Keratinocyte (primary cell): Measurements from ENCODE around the gene ZPBP. TPM values are rescaled to one million over a fixed set of nuclear protein-coding genes. Genes with fewer than 3 reads are reported as not detected.

ENCODE experiments used
- DNase-seq: peaks from one replicate; pipeline ENCODE4 v3.0.0-alpha.2; 2011; ENCODE audit warnings: low read depth, missing footprints, low spot score
- FAIRE-seq: peaks from 2 replicates; lab custom pipeline; 2011; peaks lifted over from hg19 to GRCh38; lab: Jason Lieb, UNC
- H2AFZ ChIP-seq: 2 replicates; pipeline ENCODE4 v1.6.0; 2012; ENCODE audit warnings: low read length, control low read depth, inconsistent platforms; ENCODE audit not compliant: control insufficient read depth
- H3K27ac ChIP-seq: 2 replicates; pipeline ENCODE4 v1.5.1; 2011; ENCODE audit warnings: low read length; ENCODE audit not compliant: control insufficient read depth, insufficient read depth
- H3K27me3 ChIP-seq: 3 replicates; pipeline ENCODE4 v1.6.0; 2011; ENCODE audit warnings: low read length; ENCODE audit not compliant: control insufficient read depth, insufficient read depth; ENCODE audit errors: extremely low read depth
- H3K36me3 ChIP-seq, 2 experiments: 2 replicates in 1 of 2; 3 replicates in 1 of 2; pipeline ENCODE4 v1.5.1; 2011; ENCODE audit warnings: low read length in 2 of 2, mild to moderate bottlenecking in 1 of 2; ENCODE audit not compliant: control insufficient read depth in 2 of 2, insufficient read depth in 2 of 2; ENCODE audit errors: extremely low read depth in 1 of 2
- H3K4me1 ChIP-seq: 3 replicates; pipeline ENCODE4 v1.5.1; 2011; ENCODE audit warnings: low read length; ENCODE audit not compliant: control insufficient read depth, insufficient read depth; ENCODE audit errors: extremely low read depth
- H3K4me2 ChIP-seq: 3 replicates; pipeline ENCODE4 v1.6.0; 2011; ENCODE audit warnings: low read depth, low read length; ENCODE audit not compliant: control insufficient read depth, insufficient read depth; ENCODE audit errors: extremely low read depth
- H3K4me3 ChIP-seq, 3 experiments: fragments of 200-600 bp in 1 of 3; sonication (generic) in 1 of 3; 2 replicates in 2 of 3; 3 replicates in 1 of 3; pipeline ENCODE4 v1.5.1; 2011 to 2016; ENCODE audit warnings: low read length in 3 of 3, mild to moderate bottlenecking in 3 of 3, control low read depth in 2 of 3, inconsistent platforms in 1 of 3, low read depth in 1 of 3, mixed read lengths in 1 of 3, mixed run types in 1 of 3, moderate library complexity in 1 of 3; ENCODE audit not compliant: control insufficient read depth in 2 of 3, insufficient read depth in 2 of 3; ENCODE audit errors: extremely low read depth in 1 of 3
- H3K79me2 ChIP-seq: 2 replicates; pipeline ENCODE4 v1.6.0; 2012; ENCODE audit warnings: low read length; ENCODE audit not compliant: control insufficient read depth, insufficient read depth
- H3K9ac ChIP-seq: 3 replicates; pipeline ENCODE4 v1.6.0; 2011; ENCODE audit warnings: low read length; ENCODE audit not compliant: control insufficient read depth, insufficient read depth; ENCODE audit errors: extremely low read depth
- H3K9me1 ChIP-seq: 3 replicates; pipeline ENCODE4 v1.6.0; 2011; ENCODE audit warnings: low read length; ENCODE audit not compliant: control insufficient read depth, insufficient read depth; ENCODE audit errors: extremely low read depth
- H3K9me3 ChIP-seq: 2 replicates; pipeline ENCODE4 v1.5.1; 2012; ENCODE audit warnings: low read depth, low read length; ENCODE audit not compliant: control insufficient read depth
- H4K20me1 ChIP-seq: 3 replicates; pipeline ENCODE4 v1.6.0; 2011; ENCODE audit warnings: low read length; ENCODE audit not compliant: control insufficient read depth, insufficient read depth; ENCODE audit errors: extremely low read depth
- EZH2 ChIP-seq: IDR thresholded peaks from one replicate; pipeline ENCODE4 v1.6.1; 2012; ENCODE audit warnings: inconsistent platforms, mild to moderate bottlenecking, low read length, moderate library complexity
- dilution Hi-C: fragments of 300-500 bp; cut with MboI; formaldehyde crosslinking; loops from one replicate; pipeline ENCODE4 v1.7.0; 2020; ENCODE audit warnings: low sequenced_read_pairs; ENCODE audit not compliant: extremely low pct_ligation_motif_present
- polyA plus RNA-seq, 5 experiments: library from polyadenylated mRNA; depleted of rRNA in 3 of 5; stranded (reverse) in 3 of 5; stranded (forward) in 1 of 5; unstranded in 1 of 5; fragments of >200 nt; gene quantifications; 1 replicate in 1 of 5; 2 replicates in 3 of 5; 3 replicates in 1 of 5; pipeline versions ENCODE4 v1.2.1 to v1.2.3, GENCODE V29; 2011 to 2012; ENCODE audit warnings: missing spikeins in 2 of 5, low read depth in 1 of 5, low replicate concordance in 1 of 5
- TF ChIP-seq, protein P1 (sequence below), 3 experiments: IDR thresholded peaks in 1 of 3; conservative IDR thresholded peaks in 1 of 3; optimal IDR thresholded peaks in 1 of 3; 2 replicates in 2 of 3; 3 replicates in 1 of 3; pipeline versions ENCODE3 to v1.5.1; 2011; ENCODE audit warnings: low read length in 3 of 3, mild to moderate bottlenecking in 3 of 3, moderate library complexity in 2 of 3, control low read depth in 1 of 3, inconsistent platforms in 1 of 3; ENCODE audit not compliant: insufficient read depth in 2 of 3; ENCODE audit errors: extremely low read depth in 1 of 3

The ZPBP gene
- polyA plus RNA-seq, 1 donor (not counting 4 experiments of a cell fraction or from before 2014, with no cell fraction given): not detected

GRCh38 chr7:49937608-49938007 is 155.4 kb downstream of the ZPBP start:
- Histone ChIP-seq H3K4me1 (no peaks in the 10 kb centered on the region), H3K36me3 (no peaks in the 10 kb centered on the region), H3K9ac (no peak overlapping the region), H4K20me1 (no peaks in the 10 kb centered on the region), H3K79me2 (no peaks in the 10 kb centered on the region), H3K9me3 (no peaks in the 10 kb centered on the region), H3K9me1 (no peaks in the 10 kb centered on the region), H3K27ac (no peak overlapping the region), H2AFZ (no peak overlapping the region), H3K4me3 (no peak overlapping the region), H3K4me2 (no peak overlapping the region), H3K27me3 (no peaks in the 10 kb centered on the region)
- no peak for DNase-seq
- FAIRE-seq: no peak
- TF ChIP-seq, protein P1, sequence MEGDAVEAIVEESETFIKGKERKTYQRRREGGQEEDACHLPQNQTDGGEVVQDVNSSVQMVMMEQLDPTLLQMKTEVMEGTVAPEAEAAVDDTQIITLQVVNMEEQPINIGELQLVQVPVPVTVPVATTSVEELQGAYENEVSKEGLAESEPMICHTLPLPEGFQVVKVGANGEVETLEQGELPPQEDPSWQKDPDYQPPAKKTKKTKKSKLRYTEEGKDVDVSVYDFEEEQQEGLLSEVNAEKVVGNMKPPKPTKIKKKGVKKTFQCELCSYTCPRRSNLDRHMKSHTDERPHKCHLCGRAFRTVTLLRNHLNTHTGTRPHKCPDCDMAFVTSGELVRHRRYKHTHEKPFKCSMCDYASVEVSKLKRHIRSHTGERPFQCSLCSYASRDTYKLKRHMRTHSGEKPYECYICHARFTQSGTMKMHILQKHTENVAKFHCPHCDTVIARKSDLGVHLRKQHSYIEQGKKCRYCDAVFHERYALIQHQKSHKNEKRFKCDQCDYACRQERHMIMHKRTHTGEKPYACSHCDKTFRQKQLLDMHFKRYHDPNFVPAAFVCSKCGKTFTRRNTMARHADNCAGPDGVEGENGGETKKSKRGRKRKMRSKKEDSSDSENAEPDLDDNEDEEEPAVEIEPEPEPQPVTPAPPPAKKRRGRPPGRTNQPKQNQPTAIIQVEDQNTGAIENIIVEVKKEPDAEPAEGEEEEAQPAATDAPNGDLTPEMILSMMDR (optimal IDR thresholded peaks at IDR 0.05 in 1 of 3, IDR thresholded peaks at IDR 0.05 in 1 of 3, conservative IDR thresholded peaks at IDR 0.05 in 1 of 3; ENCODE audit: extremely low read depth in 1 of 3, insufficient read depth in 2 of 3, low read length in 3 of 3): no peak
- no peak for TF ChIP-seq EZH2
- dilution Hi-C loops: no loop called here

- FAIRE-seq (no peak), DNase-seq (no peak)
- H3K4me1 ChIP-seq: no peaks in the 10 kb centered on the region
- H3K79me2 ChIP-seq: no peaks in the 10 kb centered on the region
- H3K27me3 ChIP-seq: no peaks in the 10 kb centered on the region
- no peaks in the 10 kb centered on the region for H4K20me1 ChIP-seq
- H3K9ac ChIP-seq: no peak overlapping the region
- H2AFZ ChIP-seq: no peak overlapping the region
- H3K4me3 ChIP-seq: no peak overlapping the region
- H3K4me2 ChIP-seq: no peak overlapping the region
- H3K9me1 ChIP-seq: no peaks in the 10 kb centered on the region
- TF ChIP-seq, protein P1 (optimal IDR thresholded peaks at IDR 0.05 in 1 of 3, IDR thresholded peaks at IDR 0.05 in 1 of 3, conservative IDR thresholded peaks at IDR 0.05 in 1 of 3; ENCODE audit: extremely low read depth in 1 of 3, insufficient read depth in 2 of 3, low read length in 3 of 3): no peak
- no peak for TF ChIP-seq EZH2
- no peak overlapping the region for H3K27ac ChIP-seq
- no peaks in the 10 kb centered on the region for H3K36me3 ChIP-seq
- H3K9me3 ChIP-seq: no peaks in the 10 kb centered on the region
- dilution Hi-C loops: no loop called here
Measured at GRCh38 chr7:49931627-49932026, 161.4 kb downstream of the ZPBP start.
